HT-29 (cell line): ENCODE results near the gene HCST. TPM values are rescaled to one million over a fixed set of nuclear protein-coding genes. Genes with fewer than 3 reads are reported as not detected.

Experiments used
- DNase-seq: peaks from one replicate; pipeline ENCODE4 v3.0.0-alpha.2; 2015; ENCODE audit warnings: low spot score
- small RNA-seq: library from RNA; depleted of rRNA; stranded (forward); fragments of <200 nt; gene quantifications from one replicate; pipeline ENCODE3, GENCODE V24; 2014
- total RNA-seq: library from RNA; depleted of rRNA; stranded (reverse); fragments of >200 nt; shearing (Covaris generic); gene quantifications from 2 replicates; pipeline ENCODE4 v1.2.3, GENCODE V29; 2014; rRNA removed

The HCST gene
- total RNA-seq, 1 experiment from 2014 or later: not detected

DNA sequence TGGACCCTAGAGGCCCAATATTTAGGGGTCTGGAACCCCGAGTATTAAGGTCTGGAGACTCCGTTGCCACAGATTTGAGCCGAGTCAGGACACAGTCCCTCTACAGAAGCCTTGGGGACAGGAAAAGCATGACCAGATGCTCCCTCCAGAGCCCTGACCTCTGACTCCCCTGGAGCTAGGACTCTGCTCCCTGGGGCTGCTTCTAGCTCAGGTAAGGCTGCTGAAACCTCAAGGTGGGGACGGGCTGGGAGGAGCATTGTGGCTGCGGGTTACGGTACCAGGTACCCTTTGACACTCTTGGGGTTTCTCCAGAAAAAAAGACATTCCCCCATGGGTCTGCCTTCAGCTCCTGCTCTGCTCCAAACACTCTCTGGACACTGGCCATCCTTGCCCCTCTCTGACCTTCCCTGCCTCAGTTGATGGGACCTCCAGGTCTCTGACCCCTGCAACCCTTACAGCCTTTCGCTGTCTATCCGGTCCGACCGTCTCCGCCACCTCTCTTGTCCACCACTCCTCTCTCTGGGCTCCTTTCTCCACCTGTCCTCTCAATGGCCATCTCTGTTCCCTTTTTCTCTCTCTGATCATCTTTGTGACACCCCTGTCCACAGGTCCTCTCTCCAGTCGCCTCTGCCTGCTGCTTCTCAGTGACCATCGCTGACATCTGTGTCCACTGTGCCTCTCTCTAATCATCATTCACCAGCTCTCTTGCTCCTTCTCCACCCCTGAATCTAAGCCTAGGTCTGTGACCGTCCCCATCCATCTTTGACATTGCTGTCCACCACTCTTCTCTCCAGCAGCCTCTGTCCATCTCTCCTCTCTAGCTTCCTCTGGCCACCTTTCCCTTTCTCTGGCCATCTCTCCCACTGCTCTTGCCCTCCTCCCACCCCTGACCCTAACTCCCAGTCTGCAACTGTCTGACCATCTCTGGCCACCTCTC, 35.3 kb downstream of the HCST start:
- no peak for DNase-seq

DNA sequence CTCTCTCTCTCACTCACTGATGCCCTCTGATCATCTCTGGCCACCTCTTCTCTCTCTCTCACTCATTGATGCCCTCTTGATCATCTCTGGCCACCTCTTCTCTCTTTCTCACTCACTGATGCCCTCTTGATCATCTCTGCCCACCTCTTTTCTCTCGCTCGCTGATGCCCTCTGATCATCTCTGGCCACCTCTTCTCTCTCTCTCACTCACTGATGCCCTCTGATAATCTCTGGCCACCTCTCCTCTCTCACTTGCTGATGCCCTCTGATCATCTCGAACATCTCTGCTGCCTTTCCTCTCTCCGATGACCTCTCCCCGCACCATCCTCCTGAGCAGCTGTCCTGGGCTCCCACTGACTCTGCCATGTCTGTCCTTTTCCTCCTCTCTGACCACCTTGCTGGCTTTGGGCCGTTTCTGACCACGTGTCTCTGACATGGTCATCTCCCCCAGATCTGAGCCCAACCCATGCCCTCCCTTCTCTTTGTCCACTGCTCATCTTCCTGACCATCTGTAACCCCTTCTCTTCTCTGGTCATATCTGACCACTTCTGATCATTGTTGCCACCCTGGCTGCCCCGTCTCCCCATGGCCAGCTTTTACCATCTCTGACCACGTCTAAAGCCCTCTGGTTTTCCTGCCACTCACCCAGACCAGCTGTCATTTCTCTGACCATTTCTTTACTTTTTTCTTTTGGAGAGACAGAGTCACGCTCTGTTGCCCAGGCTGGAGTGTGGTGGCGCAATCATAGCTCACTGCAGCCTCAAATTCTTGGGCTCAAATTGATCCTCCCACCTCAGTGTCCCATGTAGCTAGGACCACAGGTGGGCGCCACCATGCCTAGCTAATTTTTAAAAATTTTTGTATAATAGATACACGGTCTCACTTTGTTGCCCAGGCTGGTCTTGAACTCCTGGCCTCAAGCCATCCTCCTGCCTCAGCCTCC, 36.2 kb downstream of the HCST start:
- DNase-seq: no peak

DNA sequence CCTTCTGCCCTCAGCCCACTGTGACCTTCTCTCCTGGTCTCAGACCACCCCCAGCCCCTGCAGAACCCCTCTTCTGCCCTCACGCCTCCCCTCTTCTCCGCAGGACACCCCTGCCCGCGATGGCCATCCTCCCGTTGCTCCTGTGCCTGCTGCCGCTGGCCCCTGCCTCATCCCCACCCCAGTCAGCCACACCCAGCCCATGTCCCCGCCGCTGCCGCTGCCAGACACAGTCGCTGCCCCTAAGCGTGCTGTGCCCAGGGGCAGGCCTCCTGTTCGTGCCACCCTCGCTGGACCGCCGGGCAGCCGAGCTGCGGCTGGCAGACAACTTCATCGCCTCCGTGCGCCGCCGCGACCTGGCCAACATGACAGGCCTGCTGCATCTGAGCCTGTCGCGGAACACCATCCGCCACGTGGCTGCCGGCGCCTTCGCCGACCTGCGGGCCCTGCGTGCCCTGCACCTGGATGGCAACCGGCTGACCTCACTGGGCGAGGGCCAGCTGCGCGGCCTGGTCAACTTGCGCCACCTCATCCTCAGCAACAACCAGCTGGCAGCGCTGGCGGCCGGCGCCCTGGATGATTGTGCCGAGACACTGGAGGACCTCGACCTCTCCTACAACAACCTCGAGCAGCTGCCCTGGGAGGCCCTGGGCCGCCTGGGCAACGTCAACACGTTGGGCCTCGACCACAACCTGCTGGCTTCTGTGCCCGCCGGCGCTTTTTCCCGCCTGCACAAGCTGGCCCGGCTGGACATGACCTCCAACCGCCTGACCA, 37.2 kb downstream of the HCST start:
- DNase-seq: no peak

DNA sequence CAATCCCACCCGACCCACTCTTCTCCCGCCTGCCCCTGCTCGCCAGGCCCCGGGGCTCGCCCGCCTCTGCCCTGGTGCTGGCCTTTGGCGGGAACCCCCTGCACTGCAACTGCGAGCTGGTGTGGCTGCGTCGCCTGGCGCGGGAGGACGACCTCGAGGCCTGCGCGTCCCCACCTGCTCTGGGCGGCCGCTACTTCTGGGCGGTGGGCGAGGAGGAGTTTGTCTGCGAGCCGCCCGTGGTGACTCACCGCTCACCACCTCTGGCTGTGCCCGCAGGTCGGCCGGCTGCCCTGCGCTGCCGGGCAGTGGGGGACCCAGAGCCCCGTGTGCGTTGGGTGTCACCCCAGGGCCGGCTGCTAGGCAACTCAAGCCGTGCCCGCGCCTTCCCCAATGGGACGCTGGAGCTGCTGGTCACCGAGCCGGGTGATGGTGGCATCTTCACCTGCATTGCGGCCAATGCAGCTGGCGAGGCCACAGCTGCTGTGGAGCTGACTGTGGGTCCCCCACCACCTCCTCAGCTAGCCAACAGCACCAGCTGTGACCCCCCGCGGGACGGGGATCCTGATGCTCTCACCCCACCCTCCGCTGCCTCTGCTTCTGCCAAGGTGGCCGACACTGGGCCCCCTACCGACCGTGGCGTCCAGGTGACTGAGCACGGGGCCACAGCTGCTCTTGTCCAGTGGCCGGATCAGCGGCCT, 37.9 kb downstream of the HCST start:
- no peak for DNase-seq

DNA sequence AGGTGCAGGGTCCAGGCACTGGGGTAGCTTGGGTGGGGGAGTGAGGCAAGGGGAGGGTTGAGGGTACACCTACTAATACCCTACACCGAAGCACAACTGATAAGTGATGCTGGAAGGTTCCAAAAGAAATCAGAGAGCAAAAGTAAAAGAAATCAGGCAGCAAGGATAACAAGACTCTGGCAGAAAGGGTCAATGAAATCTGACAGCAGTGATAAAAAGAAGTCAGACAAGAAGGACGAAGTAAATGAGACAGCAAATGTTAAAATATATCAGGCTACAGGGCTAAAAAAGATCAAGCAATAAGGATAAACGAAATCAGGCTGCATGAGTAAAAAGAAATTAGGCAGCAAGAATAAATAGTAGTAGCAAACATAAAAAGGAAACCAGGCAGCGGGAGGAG, 38.5 kb downstream of the HCST start:
- no peak for DNase-seq

DNA sequence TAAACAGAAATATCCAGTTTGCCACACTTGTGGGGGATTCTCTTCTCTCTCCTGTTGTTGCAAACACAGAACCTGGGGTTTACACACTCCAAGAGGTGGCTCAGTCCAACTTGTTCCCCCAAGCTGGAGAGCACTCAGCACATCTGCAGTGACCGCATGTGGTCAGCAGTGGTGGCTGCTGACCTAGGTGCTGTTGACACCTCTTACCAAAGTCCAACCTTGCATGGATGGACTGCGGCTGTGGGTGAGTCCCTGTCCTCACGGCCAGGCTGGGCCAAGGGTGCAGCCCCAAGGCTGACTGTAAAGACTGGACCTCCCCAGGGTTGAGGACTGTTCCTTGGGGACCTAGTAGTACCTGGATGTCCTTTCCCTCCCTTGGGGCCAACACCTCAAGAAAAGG, 39.9 kb downstream of the HCST start:
- DNase-seq: no peak

DNA sequence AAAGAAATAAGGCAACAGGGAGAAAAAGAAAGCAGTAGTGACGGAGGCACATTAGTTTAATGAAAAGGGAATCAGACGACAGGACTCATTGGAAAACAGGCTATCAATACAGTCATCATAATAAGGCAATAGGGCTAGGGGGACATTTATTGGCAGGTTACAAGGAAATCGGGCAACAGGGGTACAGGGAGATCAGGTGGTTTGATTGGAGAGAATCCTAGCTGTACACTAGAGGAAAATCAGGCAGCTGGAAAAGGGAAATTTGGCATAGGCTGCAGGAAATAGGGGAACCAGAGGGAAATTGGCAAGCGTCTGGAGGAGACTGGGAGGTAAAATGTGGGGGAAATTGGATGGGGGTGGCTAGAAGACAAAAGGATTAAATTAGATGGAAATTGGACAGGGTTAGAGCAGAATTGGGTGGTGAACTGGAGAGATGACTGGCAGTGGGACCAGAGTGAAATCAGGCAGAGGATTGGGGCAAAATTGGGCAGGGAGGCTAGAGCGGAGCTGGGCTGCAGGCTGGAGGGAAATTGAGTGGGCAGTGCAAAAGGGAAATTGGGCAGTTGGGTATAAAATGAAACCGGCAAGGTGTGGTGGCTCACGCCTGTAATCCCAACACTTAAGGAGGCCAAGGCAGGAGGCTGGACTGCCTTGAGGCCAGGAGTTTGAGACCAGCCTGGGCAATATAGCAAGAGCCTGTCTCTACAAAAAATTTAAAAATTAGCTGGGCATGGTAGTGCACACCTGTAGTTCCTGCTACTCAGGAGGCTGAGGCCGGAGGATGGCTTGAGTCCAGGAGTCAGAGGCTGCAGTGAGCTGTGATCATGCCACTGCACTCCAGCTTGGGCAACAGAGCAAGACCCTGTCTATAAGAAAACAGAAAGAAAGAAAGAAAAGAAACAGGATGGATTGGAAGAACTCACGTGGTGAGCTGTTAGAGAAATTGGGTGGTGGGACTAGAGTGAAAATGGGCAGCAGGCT, 41.3 kb downstream of the HCST start:
- no peak for DNase-seq

DNA sequence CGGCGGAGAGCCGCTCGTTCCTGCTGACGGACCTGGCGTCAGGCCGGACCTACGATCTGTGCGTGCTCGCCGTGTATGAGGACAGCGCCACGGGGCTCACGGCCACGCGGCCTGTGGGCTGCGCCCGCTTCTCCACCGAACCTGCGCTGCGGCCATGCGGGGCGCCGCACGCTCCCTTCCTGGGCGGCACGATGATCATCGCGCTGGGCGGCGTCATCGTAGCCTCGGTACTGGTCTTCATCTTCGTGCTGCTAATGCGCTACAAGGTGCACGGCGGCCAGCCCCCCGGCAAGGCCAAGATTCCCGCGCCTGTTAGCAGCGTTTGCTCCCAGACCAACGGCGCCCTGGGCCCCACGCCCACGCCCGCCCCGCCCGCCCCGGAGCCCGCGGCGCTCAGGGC, 42.2 kb downstream of the HCST start:
- DNase-seq: no peak

DNA sequence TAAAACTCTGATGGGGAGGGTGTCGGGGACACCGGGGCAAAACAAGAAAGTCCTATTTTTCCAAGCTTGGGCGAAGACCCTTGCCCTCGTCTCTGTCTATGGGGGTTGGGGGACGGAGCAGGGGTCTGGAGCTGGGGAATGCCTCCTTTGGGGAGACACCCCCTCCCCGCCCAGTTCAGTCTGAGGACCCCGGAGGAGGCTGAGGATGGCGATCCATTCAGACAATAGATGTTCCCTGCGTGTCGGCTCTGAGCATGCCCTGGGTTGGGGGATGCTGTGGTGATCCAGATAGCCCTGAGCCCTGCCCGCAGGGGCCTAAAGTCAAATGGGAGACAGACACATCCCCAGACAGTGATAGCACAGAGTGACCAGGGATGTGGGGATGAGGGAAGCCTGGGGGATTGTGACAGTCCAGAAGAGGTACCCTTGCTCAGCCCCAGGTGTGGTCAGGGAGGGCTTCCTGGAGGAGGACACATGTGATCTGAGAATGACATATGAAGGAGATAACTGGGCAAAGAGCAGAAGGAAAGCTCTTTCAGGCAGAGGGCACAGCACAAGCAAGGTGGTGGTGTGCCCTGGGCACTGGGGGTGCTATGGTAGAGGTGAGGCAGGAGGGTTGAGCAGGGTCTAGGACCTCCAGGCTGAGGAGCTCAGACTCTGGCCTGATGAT, 42.9 kb downstream of the HCST start:
- no peak for DNase-seq

DNA sequence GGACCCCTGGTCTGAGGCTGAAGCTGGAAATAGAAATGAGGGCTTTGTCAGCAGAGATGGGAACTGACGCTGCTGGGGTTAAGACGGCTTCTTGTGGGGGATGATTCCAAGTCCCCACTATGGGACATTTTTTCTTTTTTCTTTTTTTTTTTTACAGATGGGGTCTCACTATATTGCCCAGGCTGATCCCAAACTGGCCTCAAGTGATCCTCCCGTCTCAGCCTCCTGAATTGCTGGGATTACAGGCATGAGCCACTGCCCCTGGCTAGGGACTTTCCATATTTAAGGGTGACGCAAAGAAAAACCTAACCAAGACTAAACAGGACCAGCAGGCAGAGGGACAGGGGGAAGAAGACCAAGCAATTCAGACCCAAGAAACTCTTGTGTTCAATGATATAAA, 43.9 kb downstream of the HCST start:
- no peak for DNase-seq

DNA sequence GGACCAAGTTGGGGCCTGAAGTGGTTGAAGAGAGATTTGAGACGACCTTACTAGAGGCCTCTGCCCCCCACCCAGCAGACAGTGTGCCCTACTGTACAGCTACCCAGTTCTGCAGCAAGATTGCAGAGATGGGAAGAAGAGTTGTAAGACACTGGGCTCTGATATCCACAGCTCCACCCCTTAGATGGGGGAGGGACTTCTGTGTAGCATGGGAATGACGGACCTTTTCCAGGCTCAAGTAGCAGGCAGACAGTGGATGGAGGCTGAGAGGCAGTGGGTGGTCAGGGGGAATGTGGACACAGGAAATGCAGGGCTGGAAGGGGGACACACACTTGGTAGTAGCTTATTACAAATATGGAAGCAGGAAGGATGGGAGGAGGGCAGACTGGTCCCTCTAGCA, 46.8 kb downstream of the HCST start:
- DNase-seq: no peak

Small RNA genes within 50 kb of the gene (small RNA-seq; reads per million reads assigned to genes)
- gene RN7SL402P: not detected

Other genes starting within 250 kb of the HCST start
- gene UPK1A, start 236.0 kb upstream of the HCST start, total RNA-seq: not detected in 2 replicates
- gene ZBTB32, start 198.0 kb upstream of the HCST start, total RNA-seq: not detected in 2 replicates
- 29.3 and 30.9 TPM in 2 replicates for gene KMT2B, start 184.5 kb upstream of the HCST start, total RNA-seq
- gene IGFLR1, start 160.1 kb upstream of the HCST start, total RNA-seq: 10.0 and 13.4 TPM in 2 replicates
- 20.0 and 20.9 TPM in 2 replicates for gene U2AF1L4, start 157.1 kb upstream of the HCST start, total RNA-seq
- 76.2 and 77.0 TPM in 2 replicates for gene PSENEN, start 156.9 kb upstream of the HCST start, total RNA-seq
- gene LIN37, start 154.0 kb upstream of the HCST start, total RNA-seq: 13.8 and 15.5 TPM in 2 replicates
- gene HSPB6, start 145.5 kb upstream of the HCST start, total RNA-seq: not detected in 2 replicates
- gene PROSER3, start 144.4 kb upstream of the HCST start, total RNA-seq: 17.2 and 21.3 TPM in 2 replicates
- 4.0 and 57.4 TPM in 2 replicates for gene ARHGAP33, start 127.0 kb upstream of the HCST start, total RNA-seq
- not detected in 2 replicates for gene PRODH2, start 89.7 kb upstream of the HCST start, total RNA-seq
- gene NPHS1, start 50.0 kb upstream of the HCST start, total RNA-seq: not detected in 2 replicates
- gene KIRREL2, start 45.6 kb upstream of the HCST start, total RNA-seq: not detected in 2 replicates
- 7.0 and 12.6 TPM in 2 replicates for gene APLP1, start 34.0 kb upstream of the HCST start, total RNA-seq
- gene NFKBID, start 2.0 kb upstream of the HCST start, total RNA-seq: 26.6 and 31.0 TPM in 2 replicates
- gene TYROBP, start 5.8 kb downstream of the HCST start, total RNA-seq: not detected in 2 replicates
- 3.0 and 6.5 TPM in 2 replicates for gene LRFN3, start 33.8 kb downstream of the HCST start, total RNA-seq
- gene SDHAF1, start 92.7 kb downstream of the HCST start, total RNA-seq: 70.6 and 70.7 TPM in 2 replicates
- 8.6 and 9.4 TPM in 2 replicates for gene SYNE4, start 106.3 kb downstream of the HCST start, total RNA-seq
- gene ALKBH6, start 111.7 kb downstream of the HCST start, total RNA-seq: 90.6 and 124 TPM in 2 replicates
- 0.13 and 0.31 TPM in 2 replicates for gene CLIP3, start 130.3 kb downstream of the HCST start, total RNA-seq
- gene THAP8, start 151.8 kb downstream of the HCST start, total RNA-seq: 4.3 and 7.2 TPM in 2 replicates
- gene WDR62, start 152.4 kb downstream of the HCST start, total RNA-seq: 44.1 and 49.0 TPM in 2 replicates
- gene OVOL3, start 208.6 kb downstream of the HCST start, total RNA-seq: not detected in 2 replicates
- 397 and 423 TPM in 2 replicates for gene POLR2I, start 212.3 kb downstream of the HCST start, total RNA-seq
- 420 and 425 TPM in 2 replicates for gene TBCB, start 212.9 kb downstream of the HCST start, total RNA-seq
- 645 and 661 TPM in 2 replicates for gene CAPNS1, start 237.5 kb downstream of the HCST start, total RNA-seq
- not detected in 2 replicates for gene COX7A1, start 249.9 kb downstream of the HCST start, total RNA-seq